ENCODE results near the gene TMEM240.
"Not testable (repeated sequence)": the region's sequence is repeated elsewhere in the genome, so short reads cannot be mapped to it uniquely, and the experiment has no call there.

The TMEM240 gene

GRCh38 chr1:1539310-1540089, 924 bp downstream of the TMEM240 start:
- no peak for DNase-seq

GRCh38 chr1:1538989-1539309, 1.5 kb downstream of the TMEM240 start:
- no peak for DNase-seq

- DNase-seq, result no peak
Observed at GRCh38 chr1:1538334-1538733, 2.1 kb downstream of the TMEM240 start.

GRCh38 chr1:1537626-1538250, 2.7 kb downstream of the TMEM240 start:
- DNase-seq, result no peak

- no peak for DNase-seq
Observed at GRCh38 chr1:1536938-1537546, 3.4 kb downstream of the TMEM240 start.

GRCh38 chr1:1536019-1536937, 4.1 kb downstream of the TMEM240 start:
- DNase-seq, result no peak

GRCh38 chr1:1535201-1536018, 5.0 kb downstream of the TMEM240 start:
- no peak for DNase-seq

GRCh38 chr1:1534401-1535154, 5.8 kb downstream of the TMEM240 start:
- DNase-seq, result no peak

- not testable (repeated sequence) for DNase-seq
Observed at GRCh38 chr1:1533894-1534291, 6.5 kb downstream of the TMEM240 start.

- DNase-seq, result not testable (repeated sequence)
Observed at GRCh38 chr1:1533176-1533893, 7.1 kb downstream of the TMEM240 start.

- no peak for DNase-seq
Observed at GRCh38 chr1:1531947-1532346, 8.5 kb downstream of the TMEM240 start.

GRCh38 chr1:1529936-1530335, 10.5 kb downstream of the TMEM240 start:
- DNase-seq, result no peak

- DNase-seq, result no peak
Observed at GRCh38 chr1:1529321-1529720, 11.1 kb downstream of the TMEM240 start.

- DNase-seq, result no peak
Observed at GRCh38 chr1:1528301-1529267, 11.8 kb downstream of the TMEM240 start.

- DNase-seq, result no peak
Observed at GRCh38 chr1:1527092-1527816, 13.2 kb downstream of the TMEM240 start.

- DNase-seq, result not testable (repeated sequence)
Observed at GRCh38 chr1:1526476-1526875, 13.9 kb downstream of the TMEM240 start.

- DNase-seq, result not testable (repeated sequence)
Observed at GRCh38 chr1:1524750-1525383, 15.6 kb downstream of the TMEM240 start.

- not testable (repeated sequence) for DNase-seq
Observed at GRCh38 chr1:1523651-1524050, 16.8 kb downstream of the TMEM240 start.

Data from GDM1 (cell line).